HepG2 (cell line): ENCODE measurements around the gene AIP. TPM values are rescaled to one million over a fixed set of nuclear protein-coding genes. Genes with fewer than 3 reads are reported as not detected.

Experiments used
- CAMTA2 ChIP-seq: sonication (generic); formaldehyde crosslinking; IDR thresholded peaks from 2 replicates; pipeline ENCODE4 v1.4.0; 2020; ENCODE audit warnings: mild to moderate bottlenecking, missing genetic modification reagents, borderline replicate concordance
- CCAR2 ChIP-seq: fragments of 200-400 bp; formaldehyde crosslinking; optimal IDR thresholded peaks from 2 replicates; pipeline ENCODE3; 2018; ENCODE audit warnings: low read depth, mild to moderate bottlenecking, low read length, moderate library complexity
- HDAC2 ChIP-seq: sonication (generic); formaldehyde crosslinking; IDR thresholded peaks from 2 replicates; pipeline ENCODE4 v1.4.0; 2020; ENCODE audit warnings: missing genetic modification reagents
- NCOA2 ChIP-seq: sonication (generic); formaldehyde crosslinking; IDR thresholded peaks from 2 replicates; pipeline ENCODE4 v1.8.0; 2022; ENCODE audit warnings: inconsistent platforms
- NFATC3 ChIP-seq: sonication (generic); formaldehyde crosslinking; IDR thresholded peaks from 2 replicates; pipeline ENCODE4 v1.5.1; 2020; ENCODE audit warnings: mild to moderate bottlenecking, missing genetic modification reagents
- SALL2 ChIP-seq: sonication (generic); formaldehyde crosslinking; IDR thresholded peaks from 2 replicates; pipeline ENCODE4 v1.8.1; 2023; ENCODE audit warnings: mild to moderate bottlenecking, missing genetic modification reagents, inconsistent platforms
- SETDB1 ChIP-seq: sonication (generic); formaldehyde crosslinking; IDR thresholded peaks from 2 replicates; pipeline ENCODE4 v1.5.1; 2020; ENCODE audit warnings: missing genetic modification reagents, mild to moderate bottlenecking, borderline replicate concordance
- SIN3A ChIP-seq: IDR thresholded peaks from 2 replicates; pipeline ENCODE4 v1.6.1; 2011; ENCODE audit warnings: low read depth, mild to moderate bottlenecking, control low read depth, low read length, borderline replicate concordance
- STAT5B ChIP-seq: sonication (generic); formaldehyde crosslinking; IDR thresholded peaks from 2 replicates; pipeline ENCODE4 v1.4.0; 2020; ENCODE audit warnings: missing genetic modification reagents
- U2AF1 ChIP-seq: fragments of 200-400 bp; formaldehyde crosslinking; optimal IDR thresholded peaks from 2 replicates; pipeline ENCODE3; 2017; ENCODE audit warnings: mild to moderate bottlenecking, low read depth, low read length
- ZC3H13 ChIP-seq: sonication (generic); formaldehyde crosslinking; IDR thresholded peaks from 2 replicates; pipeline ENCODE4 v1.8.1; 2023; ENCODE audit warnings: mild to moderate bottlenecking, missing genetic modification reagents, moderate library complexity
- ZNF205 ChIP-seq: IDR thresholded peaks from 2 replicates; pipeline ENCODE4 v1.6.1; 2018; ENCODE audit warnings: missing biosample characterization, missing genetic modification reagents
- ZNF629 ChIP-seq: sonication (generic); formaldehyde crosslinking; conservative IDR thresholded peaks from 2 replicates; pipeline ENCODE4 v1.5.0; 2020; ENCODE audit warnings: missing genetic modification reagents
- ZNF678 ChIP-seq: sonication (generic); formaldehyde crosslinking; IDR thresholded peaks from 2 replicates; pipeline ENCODE4 v1.4.0; 2020; ENCODE audit warnings: mild to moderate bottlenecking, missing genetic modification reagents
- polyA plus RNA-seq, 8 experiments: library from polyadenylated mRNA; depleted of rRNA in 3 of 8; stranded (reverse) in 7 of 8; unstranded in 1 of 8; fragments of >200 nt; fragmentation: Illumina TruSeq in 4 of 8; extraction: Trizol in 4 of 8; gene quantifications; 2 replicates each; pipeline versions ENCODE4 v1.2.1 to v1.2.3, GENCODE V29; 2011 to 2016; ENCODE audit warnings: low read depth in 4 of 8, missing spikeins in 1 of 8, mixed read lengths in 1 of 8; ENCODE audit not compliant: insufficient read depth in 1 of 8
- total RNA-seq, 5 experiments: library from RNA; depleted of rRNA; stranded (reverse); fragments of >200 nt; fragmentation: Illumina TruSeq; extraction: Trizol; gene quantifications; 2 replicates each; pipeline ENCODE4 v1.2.3, GENCODE V29; 2016; ENCODE audit warnings: low read depth in 1 of 5
- TF ChIP-seq, protein P1 (sequence below): sonication (generic); formaldehyde crosslinking; IDR thresholded peaks from 2 replicates; pipeline ENCODE4 v1.4.0; 2020; ENCODE audit warnings: mild to moderate bottlenecking, missing genetic modification reagents, borderline replicate concordance
- TF ChIP-seq, protein P2 (sequence below): sonication (generic); formaldehyde crosslinking; IDR thresholded peaks from 2 replicates; pipeline ENCODE4 v1.4.0; 2020; ENCODE audit warnings: missing genetic modification reagents, borderline replicate concordance
- TF ChIP-seq, protein P3 (sequence below): sonication (generic); formaldehyde crosslinking; IDR thresholded peaks from 2 replicates; pipeline ENCODE4 v1.5.1; 2020; ENCODE audit warnings: missing genetic modification reagents, mild to moderate bottlenecking, borderline replicate concordance
- TF ChIP-seq, protein P4 (sequence below): sonication (generic); formaldehyde crosslinking; IDR thresholded peaks from 2 replicates; pipeline ENCODE4 v1.5.0; 2020; ENCODE audit warnings: missing genetic modification reagents

The AIP gene
- total and polyA plus RNA-seq, 2 of the 13 experiments (the other 11 are each of a cell fraction or from before 2014, with no cell fraction given), result 51.8 to 110 TPM

DNA sequence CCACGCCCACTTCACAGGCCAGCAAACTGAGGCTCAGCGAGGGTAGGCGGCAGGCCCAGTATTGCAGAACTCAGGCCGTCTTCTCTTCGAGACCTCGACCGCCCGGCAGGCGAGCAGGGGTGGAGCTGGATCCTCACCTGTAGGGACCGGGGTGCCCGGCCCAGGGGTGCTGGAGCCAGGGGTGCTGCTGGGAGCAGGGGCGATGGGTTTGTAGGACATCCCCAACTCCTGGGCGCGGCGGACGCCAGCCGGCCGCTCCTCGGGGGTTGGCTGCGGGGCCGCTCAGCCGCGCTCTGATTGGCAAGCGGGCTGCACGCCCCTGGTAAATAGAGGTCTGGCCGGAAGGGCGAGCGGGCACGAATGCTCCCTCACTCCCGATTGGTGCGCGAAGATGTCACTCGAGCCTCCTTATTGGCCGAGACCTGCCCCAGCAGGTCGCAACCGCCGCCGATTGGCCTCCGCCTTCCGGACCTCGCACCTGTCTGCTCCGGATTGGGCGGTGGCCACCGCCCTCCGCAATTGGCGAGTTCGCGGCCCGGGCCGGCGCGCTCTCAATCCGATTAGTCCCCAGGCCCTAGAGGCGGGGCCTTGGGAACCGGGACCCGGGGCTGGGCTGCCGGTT, 25.1 kb downstream of the AIP start, which contains the start of gene CDK2AP2 (continued):
- TF ChIP-seq, protein P1, sequence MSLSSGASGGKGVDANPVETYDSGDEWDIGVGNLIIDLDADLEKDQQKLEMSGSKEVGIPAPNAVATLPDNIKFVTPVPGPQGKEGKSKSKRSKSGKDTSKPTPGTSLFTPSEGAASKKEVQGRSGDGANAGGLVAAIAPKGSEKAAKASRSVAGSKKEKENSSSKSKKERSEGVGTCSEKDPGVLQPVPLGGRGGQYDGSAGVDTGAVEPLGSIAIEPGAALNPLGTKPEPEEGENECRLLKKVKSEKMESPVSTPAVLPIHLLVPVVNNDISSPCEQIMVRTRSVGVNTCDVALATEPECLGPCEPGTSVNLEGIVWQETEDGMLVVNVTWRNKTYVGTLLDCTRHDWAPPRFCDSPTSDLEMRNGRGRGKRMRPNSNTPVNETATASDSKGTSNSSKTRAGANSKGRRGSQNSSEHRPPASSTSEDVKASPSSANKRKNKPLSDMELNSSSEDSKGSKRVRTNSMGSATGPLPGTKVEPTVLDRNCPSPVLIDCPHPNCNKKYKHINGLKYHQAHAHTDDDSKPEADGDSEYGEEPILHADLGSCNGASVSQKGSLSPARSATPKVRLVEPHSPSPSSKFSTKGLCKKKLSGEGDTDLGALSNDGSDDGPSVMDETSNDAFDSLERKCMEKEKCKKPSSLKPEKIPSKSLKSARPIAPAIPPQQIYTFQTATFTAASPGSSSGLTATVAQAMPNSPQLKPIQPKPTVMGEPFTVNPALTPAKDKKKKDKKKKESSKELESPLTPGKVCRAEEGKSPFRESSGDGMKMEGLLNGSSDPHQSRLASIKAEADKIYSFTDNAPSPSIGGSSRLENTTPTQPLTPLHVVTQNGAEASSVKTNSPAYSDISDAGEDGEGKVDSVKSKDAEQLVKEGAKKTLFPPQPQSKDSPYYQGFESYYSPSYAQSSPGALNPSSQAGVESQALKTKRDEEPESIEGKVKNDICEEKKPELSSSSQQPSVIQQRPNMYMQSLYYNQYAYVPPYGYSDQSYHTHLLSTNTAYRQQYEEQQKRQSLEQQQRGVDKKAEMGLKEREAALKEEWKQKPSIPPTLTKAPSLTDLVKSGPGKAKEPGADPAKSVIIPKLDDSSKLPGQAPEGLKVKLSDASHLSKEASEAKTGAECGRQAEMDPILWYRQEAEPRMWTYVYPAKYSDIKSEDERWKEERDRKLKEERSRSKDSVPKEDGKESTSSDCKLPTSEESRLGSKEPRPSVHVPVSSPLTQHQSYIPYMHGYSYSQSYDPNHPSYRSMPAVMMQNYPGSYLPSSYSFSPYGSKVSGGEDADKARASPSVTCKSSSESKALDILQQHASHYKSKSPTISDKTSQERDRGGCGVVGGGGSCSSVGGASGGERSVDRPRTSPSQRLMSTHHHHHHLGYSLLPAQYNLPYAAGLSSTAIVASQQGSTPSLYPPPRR, result no peak
- no peak for TF ChIP-seq U2AF1
- TF ChIP-seq SALL2 (CRISPR knock-in tag), result peak; percentile 23; the same call in 1 of the 2 replicates
- no peak for TF ChIP-seq NFATC3 (CRISPR knock-in tag)
- TF ChIP-seq ZNF205 (CRISPR knock-in tag), result no peak
- TF ChIP-seq ZC3H13, result no peak
- TF ChIP-seq, protein P2, sequence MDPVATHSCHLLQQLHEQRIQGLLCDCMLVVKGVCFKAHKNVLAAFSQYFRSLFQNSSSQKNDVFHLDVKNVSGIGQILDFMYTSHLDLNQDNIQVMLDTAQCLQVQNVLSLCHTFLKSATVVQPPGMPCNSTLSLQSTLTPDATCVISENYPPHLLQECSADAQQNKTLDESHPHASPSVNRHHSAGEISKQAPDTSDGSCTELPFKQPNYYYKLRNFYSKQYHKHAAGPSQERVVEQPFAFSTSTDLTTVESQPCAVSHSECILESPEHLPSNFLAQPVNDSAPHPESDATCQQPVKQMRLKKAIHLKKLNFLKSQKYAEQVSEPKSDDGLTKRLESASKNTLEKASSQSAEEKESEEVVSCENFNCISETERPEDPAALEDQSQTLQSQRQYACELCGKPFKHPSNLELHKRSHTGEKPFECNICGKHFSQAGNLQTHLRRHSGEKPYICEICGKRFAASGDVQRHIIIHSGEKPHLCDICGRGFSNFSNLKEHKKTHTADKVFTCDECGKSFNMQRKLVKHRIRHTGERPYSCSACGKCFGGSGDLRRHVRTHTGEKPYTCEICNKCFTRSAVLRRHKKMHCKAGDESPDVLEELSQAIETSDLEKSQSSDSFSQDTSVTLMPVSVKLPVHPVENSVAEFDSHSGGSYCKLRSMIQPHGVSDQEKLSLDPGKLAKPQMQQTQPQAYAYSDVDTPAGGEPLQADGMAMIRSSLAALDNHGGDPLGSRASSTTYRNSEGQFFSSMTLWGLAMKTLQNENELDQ (CRISPR knock-in tag), result no peak
- TF ChIP-seq SIN3A, result peak; percentile 79; the same call in 1 of the 2 replicates
- TF ChIP-seq, protein P3, sequence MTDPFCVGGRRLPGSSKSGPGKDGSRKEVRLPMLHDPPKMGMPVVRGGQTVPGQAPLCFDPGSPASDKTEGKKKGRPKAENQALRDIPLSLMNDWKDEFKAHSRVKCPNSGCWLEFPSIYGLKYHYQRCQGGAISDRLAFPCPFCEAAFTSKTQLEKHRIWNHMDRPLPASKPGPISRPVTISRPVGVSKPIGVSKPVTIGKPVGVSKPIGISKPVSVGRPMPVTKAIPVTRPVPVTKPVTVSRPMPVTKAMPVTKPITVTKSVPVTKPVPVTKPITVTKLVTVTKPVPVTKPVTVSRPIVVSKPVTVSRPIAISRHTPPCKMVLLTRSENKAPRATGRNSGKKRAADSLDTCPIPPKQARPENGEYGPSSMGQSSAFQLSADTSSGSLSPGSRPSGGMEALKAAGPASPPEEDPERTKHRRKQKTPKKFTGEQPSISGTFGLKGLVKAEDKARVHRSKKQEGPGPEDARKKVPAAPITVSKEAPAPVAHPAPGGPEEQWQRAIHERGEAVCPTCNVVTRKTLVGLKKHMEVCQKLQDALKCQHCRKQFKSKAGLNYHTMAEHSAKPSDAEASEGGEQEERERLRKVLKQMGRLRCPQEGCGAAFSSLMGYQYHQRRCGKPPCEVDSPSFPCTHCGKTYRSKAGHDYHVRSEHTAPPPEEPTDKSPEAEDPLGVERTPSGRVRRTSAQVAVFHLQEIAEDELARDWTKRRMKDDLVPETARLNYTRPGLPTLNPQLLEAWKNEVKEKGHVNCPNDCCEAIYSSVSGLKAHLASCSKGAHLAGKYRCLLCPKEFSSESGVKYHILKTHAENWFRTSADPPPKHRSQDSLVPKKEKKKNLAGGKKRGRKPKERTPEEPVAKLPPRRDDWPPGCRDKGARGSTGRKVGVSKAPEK (CRISPR knock-in tag), result no peak
- no peak for TF ChIP-seq STAT5B (CRISPR knock-in tag)
- TF ChIP-seq, protein P4, sequence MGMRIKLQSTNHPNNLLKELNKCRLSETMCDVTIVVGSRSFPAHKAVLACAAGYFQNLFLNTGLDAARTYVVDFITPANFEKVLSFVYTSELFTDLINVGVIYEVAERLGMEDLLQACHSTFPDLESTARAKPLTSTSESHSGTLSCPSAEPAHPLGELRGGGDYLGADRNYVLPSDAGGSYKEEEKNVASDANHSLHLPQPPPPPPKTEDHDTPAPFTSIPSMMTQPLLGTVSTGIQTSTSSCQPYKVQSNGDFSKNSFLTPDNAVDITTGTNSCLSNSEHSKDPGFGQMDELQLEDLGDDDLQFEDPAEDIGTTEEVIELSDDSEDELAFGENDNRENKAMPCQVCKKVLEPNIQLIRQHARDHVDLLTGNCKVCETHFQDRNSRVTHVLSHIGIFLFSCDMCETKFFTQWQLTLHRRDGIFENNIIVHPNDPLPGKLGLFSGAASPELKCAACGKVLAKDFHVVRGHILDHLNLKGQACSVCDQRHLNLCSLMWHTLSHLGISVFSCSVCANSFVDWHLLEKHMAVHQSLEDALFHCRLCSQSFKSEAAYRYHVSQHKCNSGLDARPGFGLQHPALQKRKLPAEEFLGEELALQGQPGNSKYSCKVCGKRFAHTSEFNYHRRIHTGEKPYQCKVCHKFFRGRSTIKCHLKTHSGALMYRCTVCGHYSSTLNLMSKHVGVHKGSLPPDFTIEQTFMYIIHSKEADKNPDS (CRISPR knock-in tag), result no peak
- TF ChIP-seq CAMTA2 (CRISPR knock-in tag), result 0 out of 2 replicates have a peak, but pooled peaks have one; percentile 23
- TF ChIP-seq ZNF629 (CRISPR knock-in tag), result peak; percentile 100
- TF ChIP-seq HDAC2 (CRISPR knock-in tag), result peak; percentile 57; the same call in 1 of the 2 replicates
- no peak for TF ChIP-seq NCOA2 (CRISPR knock-in tag)
- TF ChIP-seq CCAR2, result no peak
- no peak for TF ChIP-seq SETDB1
- TF ChIP-seq ZNF678 (CRISPR knock-in tag), result no peak
